PC-3 (cell line): ENCODE measurements around the gene SLC44A2. TPM values are rescaled to one million over a fixed set of nuclear protein-coding genes. Genes with fewer than 3 reads are reported as not detected.

Experiments used
- ATAC-seq: fragments of 200-7000 bp; cut with Tn5 transposase; 2 replicates; pipeline ENCODE4 v1.9.1; 2020; ENCODE audit warnings: mild to moderate bottlenecking, moderate library complexity
- BruUV-seq: library from RNA; stranded (reverse); fragments of 400-500 nt; replicated peaks from 2 replicates; lab custom pipeline; 2021; lab: Mats Ljungman, UMichigan
- CTCF ChIA-PET: fragments of 300-600 bp; sonication (Branson Sonifier 250); formaldehyde crosslinking; loops from one replicate; lab custom pipeline; 2022; ENCODE audit warnings: antibody characterized with exemption; lab: Charles Lee
- POLR2A ChIA-PET: fragments of 300-600 bp; sonication (Branson Sonifier 250); formaldehyde crosslinking; loops from one replicate; lab custom pipeline; 2022; ENCODE audit warnings: antibody characterized with exemption; ENCODE audit not compliant: unreplicated experiment; lab: Charles Lee
- DNase-seq: peaks from one replicate; pipeline ENCODE4 v3.0.0-alpha.2; 2015
- H2AFZ ChIP-seq: fragments of 300-600 bp; sonication (generic); 2 replicates; pipeline ENCODE4 v1.6.0; 2016; ENCODE audit warnings: antibody characterized with exemption, low read length
- H3F3A ChIP-seq: fragments of 300-600 bp; sonication (generic); one replicate; pipeline ENCODE4 v1.6.0; 2017; ENCODE audit warnings: antibody characterized with exemption, low read length, control low read depth, mild to moderate bottlenecking; ENCODE audit not compliant: unreplicated experiment
- H3K27ac ChIP-seq: fragments of 300-600 bp; sonication (generic); 2 replicates; pipeline ENCODE4 v1.5.1; 2016; ENCODE audit warnings: mild to moderate bottlenecking, low read length
- H3K27me3 ChIP-seq: fragments of 300-600 bp; sonication (generic); 2 replicates; pipeline ENCODE4 v1.6.1; 2016; ENCODE audit warnings: low read length, mixed read lengths
- H3K36me3 ChIP-seq: fragments of 300-600 bp; sonication (generic); 2 replicates; pipeline ENCODE4 v1.6.1; 2016; ENCODE audit warnings: low read depth, mixed run types, low read length, mixed read lengths
- H3K4me1 ChIP-seq: fragments of 300-600 bp; sonication (generic); 2 replicates; pipeline ENCODE4 v1.5.1; 2016; ENCODE audit warnings: low read length; ENCODE audit not compliant: insufficient read depth
- H3K4me2 ChIP-seq: fragments of 300-600 bp; sonication (generic); 2 replicates; pipeline ENCODE4 v1.6.0; 2016; ENCODE audit warnings: low read length
- H3K4me3 ChIP-seq: fragments of 300-600 bp; sonication (generic); 2 replicates; pipeline ENCODE4 v1.5.1; 2016; ENCODE audit warnings: mild to moderate bottlenecking, low read length, mixed read lengths
- H3K79me2 ChIP-seq: fragments of 300-600 bp; sonication (generic); 2 replicates; pipeline ENCODE4 v1.6.1; 2017; ENCODE audit warnings: low read length, mixed read lengths
- H3K9ac ChIP-seq: fragments of 300-600 bp; sonication (generic); 2 replicates; pipeline ENCODE4 v1.6.0; 2016; ENCODE audit warnings: mild to moderate bottlenecking, low read length
- H3K9me2 ChIP-seq: fragments of 300-600 bp; sonication (generic); replicated peaks from 2 replicates; pipeline ENCODE4 v1.6.1; 2016; ENCODE audit warnings: mixed run types, low read length, mixed read lengths
- H3K9me3 ChIP-seq: fragments of 300-600 bp; sonication (generic); 2 replicates; pipeline ENCODE4 v1.6.1; 2016; ENCODE audit warnings: low read length, mixed read lengths
- H4K20me1 ChIP-seq: fragments of 300-600 bp; sonication (generic); 2 replicates; pipeline ENCODE4 v1.6.1; 2016; ENCODE audit warnings: low read length, mixed read lengths
- EZH2 ChIP-seq: fragments of 300-600 bp; sonication (generic); IDR thresholded peaks from one replicate; pipeline ENCODE4 v1.6.1; 2017; ENCODE audit warnings: antibody characterized with exemption, mild to moderate bottlenecking, low read length; ENCODE audit not compliant: unreplicated experiment
- EZH2phosphoT487 ChIP-seq: fragments of 300-600 bp; sonication (generic); IDR thresholded peaks from 2 replicates; pipeline ENCODE4 v1.6.1; 2018; ENCODE audit warnings: mild to moderate bottlenecking, antibody characterized with exemption, low read length, borderline replicate concordance
- intact Hi-C: fragments of 100-400 bp; cut with micrococcal nuclease; formaldehyde crosslinking; loops from 2 replicates; pipeline ENCODE4 v1.9.0; 2023
- total RNA-seq: library from RNA; depleted of rRNA; stranded (reverse); fragments of >200 nt; gene quantifications from 2 replicates; pipeline ENCODE4 v1.2.3, GENCODE V29; 2014
- TF ChIP-seq, protein P1 (sequence below): fragments of 300-600 bp; sonication (generic); conservative IDR thresholded peaks from 2 replicates; pipeline ENCODE4 v1.5.1; 2017; ENCODE audit warnings: antibody characterized with exemption, low read depth, mild to moderate bottlenecking, low read length

Gene SLC44A2
- total RNA-seq, 1 experiment from 2014 or later: 63.9 TPM

DNA sequence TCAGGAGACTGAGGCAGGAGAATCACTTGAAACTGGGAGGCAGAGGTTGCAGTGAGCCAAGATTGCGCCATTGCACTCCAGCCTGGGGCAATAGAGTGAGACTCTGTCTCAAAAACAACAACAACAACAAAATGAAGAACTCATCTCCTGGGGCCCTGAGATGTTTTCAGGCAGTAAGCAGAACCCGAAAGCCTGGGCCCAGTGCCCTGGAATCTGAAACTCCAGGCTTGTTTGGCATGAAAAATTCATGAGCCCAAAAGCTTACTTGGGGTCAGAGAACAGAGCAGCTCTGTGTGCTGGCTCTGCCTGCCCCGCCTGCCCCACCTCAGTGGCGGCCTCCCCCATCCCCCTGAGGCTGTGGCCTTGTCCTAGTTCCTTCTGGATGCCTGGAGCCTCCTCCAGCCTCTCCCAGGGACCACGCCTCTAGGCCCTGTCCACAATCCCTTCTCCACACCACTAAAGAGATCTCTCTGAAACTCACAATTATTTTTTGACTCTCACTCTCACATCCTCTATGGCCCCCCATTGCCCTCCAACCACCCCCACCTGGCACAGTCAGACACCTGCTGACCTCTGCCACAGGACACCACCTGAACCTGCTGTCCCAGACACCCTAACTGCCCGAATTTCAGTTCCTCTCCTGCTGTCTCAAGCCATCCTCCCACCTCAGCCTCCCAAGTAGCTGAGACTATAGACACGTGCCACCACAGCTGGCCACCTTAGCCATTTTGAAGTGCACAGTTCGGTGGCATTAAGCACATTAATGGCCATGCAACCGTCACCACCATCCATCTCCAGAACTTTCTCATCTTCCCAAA lies 31.3 kb upstream of the SLC44A2 start:
- TF ChIP-seq, protein P1, sequence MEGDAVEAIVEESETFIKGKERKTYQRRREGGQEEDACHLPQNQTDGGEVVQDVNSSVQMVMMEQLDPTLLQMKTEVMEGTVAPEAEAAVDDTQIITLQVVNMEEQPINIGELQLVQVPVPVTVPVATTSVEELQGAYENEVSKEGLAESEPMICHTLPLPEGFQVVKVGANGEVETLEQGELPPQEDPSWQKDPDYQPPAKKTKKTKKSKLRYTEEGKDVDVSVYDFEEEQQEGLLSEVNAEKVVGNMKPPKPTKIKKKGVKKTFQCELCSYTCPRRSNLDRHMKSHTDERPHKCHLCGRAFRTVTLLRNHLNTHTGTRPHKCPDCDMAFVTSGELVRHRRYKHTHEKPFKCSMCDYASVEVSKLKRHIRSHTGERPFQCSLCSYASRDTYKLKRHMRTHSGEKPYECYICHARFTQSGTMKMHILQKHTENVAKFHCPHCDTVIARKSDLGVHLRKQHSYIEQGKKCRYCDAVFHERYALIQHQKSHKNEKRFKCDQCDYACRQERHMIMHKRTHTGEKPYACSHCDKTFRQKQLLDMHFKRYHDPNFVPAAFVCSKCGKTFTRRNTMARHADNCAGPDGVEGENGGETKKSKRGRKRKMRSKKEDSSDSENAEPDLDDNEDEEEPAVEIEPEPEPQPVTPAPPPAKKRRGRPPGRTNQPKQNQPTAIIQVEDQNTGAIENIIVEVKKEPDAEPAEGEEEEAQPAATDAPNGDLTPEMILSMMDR: no peak
- TF ChIP-seq EZH2 (no peak), EZH2phosphoT487 (no peak)
- Histone ChIP-seq H4K20me1 (no peaks in the 10 kb centered on the region), H3F3A (no peaks in the 10 kb centered on the region), H3K27ac (no peak overlapping the region), H2AFZ (no peak overlapping the region), H3K9ac (no peak overlapping the region), H3K36me3 (no peaks in the 10 kb centered on the region), H3K4me3 (no peak overlapping the region), H3K79me2 (no peaks in the 10 kb centered on the region), H3K9me2 (no peaks in the 10 kb centered on the region), H3K9me3 (no peaks in the 10 kb centered on the region), H3K27me3 (no peaks in the 10 kb centered on the region), H3K4me2 (no peak overlapping the region), H3K4me1 (no peaks in the 10 kb centered on the region)
- no TSS peak for BruUV-seq
- ChIA-PET POLR2A (interaction anchor here (0.6 kb wide), 1 partner anchor 31 kb away, joined by 3 read pairs; the partner anchor contains the start of gene SLC44A2), CTCF (no interaction called here)
- ATAC-seq: no peak; the same call in 1 of the 2 replicates
- DNase-seq: no peak
- intact Hi-C loops: no loop called here

DNA sequence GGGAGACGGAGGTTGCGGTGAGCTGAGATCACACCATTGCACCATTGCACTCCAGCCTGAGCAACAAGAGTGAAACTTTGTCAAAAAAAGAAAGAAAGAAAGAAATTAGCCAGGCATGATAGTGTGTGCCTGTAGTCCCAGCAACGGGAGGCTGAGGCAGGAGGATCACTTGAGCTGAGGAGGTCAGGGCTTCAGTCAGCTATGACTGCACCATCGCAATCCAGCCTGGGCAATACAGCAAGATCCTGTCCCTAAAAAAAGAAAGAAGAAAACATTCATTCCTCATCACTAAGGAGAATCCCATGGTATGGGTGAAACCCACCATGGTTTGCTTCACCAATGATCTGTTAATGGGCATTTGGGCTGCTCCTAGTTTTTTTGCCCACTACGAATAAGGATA lies 25.2 kb upstream of the SLC44A2 start:
- POLR2A ChIA-PET: no interaction called here
- Histone ChIP-seq H3K27ac (no peak overlapping the region), H3K4me2 (no peak overlapping the region), H3K9ac (no peak overlapping the region), H3K36me3 (no peaks in the 10 kb centered on the region), H3F3A (no peaks in the 10 kb centered on the region), H3K79me2 (no peaks in the 10 kb centered on the region), H3K4me3 (no peak overlapping the region), H3K9me2 (no peaks in the 10 kb centered on the region), H2AFZ (no peak overlapping the region), H3K4me1 (peaks cover 18% of the 10 kb centered on the region), H3K9me3 (no peaks in the 10 kb centered on the region), H4K20me1 (no peaks in the 10 kb centered on the region), H3K27me3 (no peaks in the 10 kb centered on the region)
- TF ChIP-seq EZH2 (no peak), EZH2phosphoT487 (no peak)
- TF ChIP-seq, protein P1: no peak
- no peak for ATAC-seq
- CTCF ChIA-PET: no interaction called here
- DNase-seq: no peak
- intact Hi-C loops: no loop called here
- no TSS peak for BruUV-seq

DNA sequence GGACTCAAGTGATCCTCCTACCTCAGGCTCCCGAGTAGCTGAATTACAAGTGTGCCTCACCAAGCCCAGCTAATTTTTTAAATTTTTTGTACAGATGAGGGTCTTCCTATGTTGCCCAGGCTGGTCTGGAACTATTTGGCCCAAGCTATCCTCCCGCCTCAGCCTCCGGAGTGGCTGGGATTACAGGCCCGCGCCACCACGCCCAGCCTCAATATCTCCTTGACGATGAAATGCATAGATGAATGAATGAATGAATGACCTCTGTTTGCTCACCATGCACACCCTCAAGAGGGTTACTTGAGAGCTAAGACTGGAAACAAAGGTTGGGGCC lies 23.4 kb upstream of the SLC44A2 start:
- BruUV-seq: no TSS peak
- Histone ChIP-seq H3K4me1 (peaks cover 18% of the 10 kb centered on the region), H4K20me1 (no peaks in the 10 kb centered on the region), H3K36me3 (no peaks in the 10 kb centered on the region), H3K9ac (no peak overlapping the region), H3K27ac (no peak overlapping the region), H3K9me3 (no peaks in the 10 kb centered on the region), H3K79me2 (no peaks in the 10 kb centered on the region), H3K9me2 (no peaks in the 10 kb centered on the region), H3K4me3 (no peak overlapping the region), H3K27me3 (no peaks in the 10 kb centered on the region), H3K4me2 (no peak overlapping the region; the same call in 1 of the 2 replicates), H3F3A (no peaks in the 10 kb centered on the region), H2AFZ (peak overlapping the region; percentile 15; the same call in 1 of the 2 replicates)
- TF ChIP-seq EZH2phosphoT487 (no peak), EZH2 (no peak)
- TF ChIP-seq, protein P1: no peak
- intact Hi-C loops: no loop called here
- DNase-seq (no peak), ATAC-seq (no peak)
- ChIA-PET CTCF (interaction anchor here (0.5 to 1.0 kb wide), 4 partner anchors 21 to 186 kb away, joined by 3 to 5 read pairs (median 3); no protein-coding TSS in a partner anchor), POLR2A (no interaction called here)
